Measurements from ENCODE around the gene TSPEAR.

- no peak for TF ChIP-seq RARB (CRISPR knock-in tag; IDR thresholded peaks at IDR 0.05)
- no peak for TF ChIP-seq SNAI2 (CRISPR knock-in tag; IDR thresholded peaks at IDR 0.05)
These were observed 249.1 kb downstream of the TSPEAR start for GRCh38 chr21:44462086-44462833.

Data from SK-N-SH treated with all-trans-retinoic acid at 6 μM for 48 hours (cell line).